HepG2 (cell line): ENCODE results near the gene GIPC1. TPM values are rescaled to one million over a fixed set of nuclear protein-coding genes. Genes with fewer than 3 reads are reported as not detected.

Source experiments
- CHD4 ChIP-seq: fragments of 200-600 bp; sonication (generic); IDR thresholded peaks from 2 replicates; pipeline ENCODE4 v1.7.0; 2017; ENCODE audit warnings: mild to moderate bottlenecking, low read length, borderline replicate concordance
- FOXP1 ChIP-seq, 2 experiments: fragments of 450-650 bp in 1 of 2; IDR thresholded peaks; 2 replicates each; pipeline ENCODE4 v1.6.1; 2017 to 2018; ENCODE audit warnings: antibody characterized with exemption in 1 of 2
- MEIS2 ChIP-seq: sonication (generic); formaldehyde crosslinking; IDR thresholded peaks from 2 replicates; pipeline ENCODE4 v1.9.0; 2021; ENCODE audit warnings: mild to moderate bottlenecking, missing genetic modification reagents
- NFE2L1 ChIP-seq: sonication (generic); formaldehyde crosslinking; IDR thresholded peaks from 2 replicates; pipeline ENCODE4 v1.4.0; 2020; ENCODE audit warnings: missing genetic modification reagents, mild to moderate bottlenecking, borderline replicate concordance
- PLRG1 ChIP-seq: fragments of 450-650 bp; conservative IDR thresholded peaks from 2 replicates; pipeline ENCODE4 v1.6.1; 2016
- PTBP1 ChIP-seq: fragments of 200-400 bp; formaldehyde crosslinking; IDR thresholded peaks from 2 replicates; pipeline ENCODE4 v1.6.1; 2018; ENCODE audit warnings: low read length, low read depth; ENCODE audit not compliant: poor library complexity, severe bottlenecking
- SMAD1 ChIP-seq: sonication (generic); formaldehyde crosslinking; IDR thresholded peaks from 2 replicates; pipeline ENCODE4 v1.4.0; 2020; ENCODE audit warnings: missing genetic modification reagents, low read depth, mild to moderate bottlenecking, borderline replicate concordance
- SNAI1 ChIP-seq: sonication (generic); formaldehyde crosslinking; IDR thresholded peaks from 2 replicates; pipeline ENCODE4 v1.5.0; 2020; ENCODE audit warnings: mild to moderate bottlenecking, missing genetic modification reagents, borderline replicate concordance
- ZBTB7B ChIP-seq: sonication (generic); formaldehyde crosslinking; IDR thresholded peaks from 2 replicates; pipeline ENCODE4 v1.4.0; 2020; ENCODE audit warnings: missing genetic modification reagents
- ZNF160 ChIP-seq: sonication (generic); formaldehyde crosslinking; IDR thresholded peaks from 2 replicates; pipeline ENCODE4 v1.8.0; 2022; ENCODE audit warnings: mild to moderate bottlenecking, inconsistent platforms, missing genetic modification reagents
- ZNF205 ChIP-seq: IDR thresholded peaks from 2 replicates; pipeline ENCODE4 v1.6.1; 2018; ENCODE audit warnings: missing biosample characterization, missing genetic modification reagents
- ZNF224 ChIP-seq: sonication (generic); formaldehyde crosslinking; IDR thresholded peaks from 2 replicates; pipeline ENCODE4 v1.5.0; 2020; ENCODE audit warnings: mild to moderate bottlenecking, missing genetic modification reagents
- ZNF460 ChIP-seq: sonication (generic); formaldehyde crosslinking; IDR thresholded peaks from 2 replicates; pipeline ENCODE4 v1.5.1; 2020; ENCODE audit warnings: missing genetic modification reagents, mild to moderate bottlenecking, borderline replicate concordance
- ZNF589 ChIP-seq: sonication (generic); formaldehyde crosslinking; conservative IDR thresholded peaks from 2 replicates; pipeline ENCODE4 v1.8.0; 2022; ENCODE audit warnings: mild to moderate bottlenecking, moderate library complexity, missing genetic modification reagents
- ZNF652 ChIP-seq: IDR thresholded peaks from 2 replicates; pipeline ENCODE4 v1.6.1; 2016; ENCODE audit warnings: low read depth, borderline replicate concordance
- ZNF891 ChIP-seq: sonication (generic); formaldehyde crosslinking; IDR thresholded peaks from 2 replicates; pipeline ENCODE4 v1.5.0; 2020; ENCODE audit warnings: mild to moderate bottlenecking, missing genetic modification reagents
- polyA plus RNA-seq, 8 experiments: library from polyadenylated mRNA; depleted of rRNA in 3 of 8; stranded (reverse) in 7 of 8; unstranded in 1 of 8; fragments of >200 nt; fragmentation: Illumina TruSeq in 4 of 8; extraction: Trizol in 4 of 8; gene quantifications; 2 replicates each; pipeline versions ENCODE4 v1.2.1 to v1.2.3, GENCODE V29; 2011 to 2016; ENCODE audit warnings: low read depth in 4 of 8, missing spikeins in 1 of 8, mixed read lengths in 1 of 8; ENCODE audit not compliant: insufficient read depth in 1 of 8
- total RNA-seq, 5 experiments: library from RNA; depleted of rRNA; stranded (reverse); fragments of >200 nt; fragmentation: Illumina TruSeq; extraction: Trizol; gene quantifications; 2 replicates each; pipeline ENCODE4 v1.2.3, GENCODE V29; 2016; ENCODE audit warnings: low read depth in 1 of 5
- TF ChIP-seq, protein P1 (sequence below): sonication (generic); formaldehyde crosslinking; IDR thresholded peaks from 2 replicates; pipeline ENCODE4 v1.8.1; 2023; ENCODE audit warnings: mild to moderate bottlenecking, moderate library complexity, missing genetic modification reagents
- TF ChIP-seq, protein P2 (sequence below): sonication (generic); formaldehyde crosslinking; IDR thresholded peaks from 2 replicates; pipeline ENCODE4 v1.8.0; 2022; ENCODE audit warnings: mild to moderate bottlenecking, missing genetic modification reagents, borderline replicate concordance
- TF ChIP-seq, protein P3 (sequence below): sonication (generic); formaldehyde crosslinking; IDR thresholded peaks from 2 replicates; pipeline ENCODE4 v1.4.0; 2020; ENCODE audit warnings: missing genetic modification reagents, mild to moderate bottlenecking, borderline replicate concordance
- TF ChIP-seq, protein P4 (sequence below): IDR thresholded peaks from 2 replicates; pipeline ENCODE4 v1.6.1; 2016; ENCODE audit warnings: low read depth, control low read depth
- TF ChIP-seq, protein P5 (sequence below): sonication (generic); formaldehyde crosslinking; IDR thresholded peaks from 2 replicates; pipeline ENCODE4 v1.4.0; 2020; ENCODE audit warnings: missing genetic modification reagents

Gene GIPC1
- total and polyA plus RNA-seq, 2 of the 13 experiments (the other 11 are each of a cell fraction or from before 2014, with no cell fraction given) = 27.1 to 48.1 TPM

DNA sequence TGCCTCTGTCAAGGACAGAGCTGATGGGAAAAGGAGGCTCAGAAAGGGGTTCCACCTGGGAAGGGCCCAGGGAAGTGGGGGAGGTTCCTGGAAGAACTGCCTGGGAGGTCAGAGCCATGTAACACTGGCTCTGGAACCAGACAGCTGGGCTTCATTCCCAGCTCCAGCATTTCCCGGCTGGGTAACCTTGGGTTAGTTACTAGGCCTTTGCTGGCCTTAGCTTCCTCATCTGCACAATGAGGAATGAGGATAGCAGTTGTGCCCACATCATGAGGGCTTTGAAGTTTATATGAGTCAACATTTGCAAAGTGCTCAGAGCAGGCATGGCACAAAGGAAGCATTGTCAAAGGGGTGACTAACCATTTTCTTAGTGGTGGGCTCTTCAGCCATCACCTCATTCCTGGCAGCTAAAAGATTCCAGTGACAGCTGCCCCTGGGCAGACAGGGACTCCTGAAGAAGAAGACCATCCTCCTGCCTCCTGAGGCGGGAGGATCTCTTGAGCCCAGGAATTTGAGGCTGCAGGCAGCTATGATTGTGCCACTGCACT, 24.0 kb upstream of the GIPC1 start (continued):
- TF ChIP-seq, protein P1, sequence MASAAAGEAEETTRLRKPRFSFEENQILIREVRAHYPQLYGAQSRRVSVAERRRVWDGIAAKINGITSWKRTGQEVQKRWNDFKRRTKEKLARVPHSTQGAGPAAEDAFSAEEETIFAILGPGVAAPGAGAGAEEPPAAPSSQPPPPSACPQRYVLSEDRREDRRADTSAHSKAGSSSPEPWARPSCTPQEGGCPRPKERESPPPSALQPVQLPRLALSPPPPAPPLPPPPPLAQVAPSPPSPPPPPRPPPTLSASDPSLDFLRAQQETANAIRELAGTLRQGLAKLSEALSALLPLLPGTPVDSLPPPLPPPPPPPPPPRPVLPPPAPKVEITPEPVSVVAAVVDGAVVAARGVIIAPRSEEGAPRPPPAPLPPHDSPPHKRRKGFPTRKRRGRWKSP (CRISPR knock-in tag) = no peak
- peak; percentile 82; the same call in 1 of the 2 replicates for TF ChIP-seq ZBTB7B (CRISPR knock-in tag)
- TF ChIP-seq ZNF460 (CRISPR knock-in tag) = no peak
- TF ChIP-seq NFE2L1 = no peak
- TF ChIP-seq FOXP1 (IDR thresholded peaks at IDR 0.05) = no peak
- peak; percentile 50; the same call in 1 of the 2 replicates for TF ChIP-seq FOXP1 (CRISPR knock-in tag; IDR thresholded peaks at IDR 0.05)
- no peak for TF ChIP-seq PTBP1
- TF ChIP-seq, protein P2, sequence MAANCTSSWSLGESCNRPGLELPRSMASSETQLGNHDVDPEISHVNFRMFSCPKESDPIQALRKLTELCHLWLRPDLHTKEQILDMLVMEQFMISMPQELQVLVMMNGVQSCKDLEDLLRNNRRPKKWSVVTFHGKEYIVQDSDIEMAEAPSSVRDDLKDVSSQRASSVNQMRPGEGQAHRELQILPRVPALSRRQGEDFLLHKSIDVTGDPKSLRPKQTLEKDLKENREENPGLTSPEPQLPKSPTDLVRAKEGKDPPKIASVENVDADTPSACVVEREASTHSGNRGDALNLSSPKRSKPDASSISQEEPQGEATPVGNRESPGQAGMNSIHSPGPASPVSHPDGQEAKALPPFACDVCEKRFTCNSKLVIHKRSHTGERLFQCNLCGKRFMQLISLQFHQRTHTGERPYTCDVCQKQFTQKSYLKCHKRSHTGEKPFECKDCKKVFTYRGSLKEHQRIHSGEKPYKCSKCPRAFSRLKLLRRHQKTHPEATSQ = no peak; the same call in 1 of the 2 replicates
- no peak for TF ChIP-seq SMAD1 (CRISPR knock-in tag)
- TF ChIP-seq ZNF205 (CRISPR knock-in tag) = peak; percentile 90; the same call in 1 of the 2 replicates
- TF ChIP-seq ZNF891 (CRISPR knock-in tag) = no peak
- TF ChIP-seq ZNF589 (CRISPR knock-in tag) = no peak
- TF ChIP-seq CHD4 = peak; percentile 91; the same call in 1 of the 2 replicates
- TF ChIP-seq, protein P3, sequence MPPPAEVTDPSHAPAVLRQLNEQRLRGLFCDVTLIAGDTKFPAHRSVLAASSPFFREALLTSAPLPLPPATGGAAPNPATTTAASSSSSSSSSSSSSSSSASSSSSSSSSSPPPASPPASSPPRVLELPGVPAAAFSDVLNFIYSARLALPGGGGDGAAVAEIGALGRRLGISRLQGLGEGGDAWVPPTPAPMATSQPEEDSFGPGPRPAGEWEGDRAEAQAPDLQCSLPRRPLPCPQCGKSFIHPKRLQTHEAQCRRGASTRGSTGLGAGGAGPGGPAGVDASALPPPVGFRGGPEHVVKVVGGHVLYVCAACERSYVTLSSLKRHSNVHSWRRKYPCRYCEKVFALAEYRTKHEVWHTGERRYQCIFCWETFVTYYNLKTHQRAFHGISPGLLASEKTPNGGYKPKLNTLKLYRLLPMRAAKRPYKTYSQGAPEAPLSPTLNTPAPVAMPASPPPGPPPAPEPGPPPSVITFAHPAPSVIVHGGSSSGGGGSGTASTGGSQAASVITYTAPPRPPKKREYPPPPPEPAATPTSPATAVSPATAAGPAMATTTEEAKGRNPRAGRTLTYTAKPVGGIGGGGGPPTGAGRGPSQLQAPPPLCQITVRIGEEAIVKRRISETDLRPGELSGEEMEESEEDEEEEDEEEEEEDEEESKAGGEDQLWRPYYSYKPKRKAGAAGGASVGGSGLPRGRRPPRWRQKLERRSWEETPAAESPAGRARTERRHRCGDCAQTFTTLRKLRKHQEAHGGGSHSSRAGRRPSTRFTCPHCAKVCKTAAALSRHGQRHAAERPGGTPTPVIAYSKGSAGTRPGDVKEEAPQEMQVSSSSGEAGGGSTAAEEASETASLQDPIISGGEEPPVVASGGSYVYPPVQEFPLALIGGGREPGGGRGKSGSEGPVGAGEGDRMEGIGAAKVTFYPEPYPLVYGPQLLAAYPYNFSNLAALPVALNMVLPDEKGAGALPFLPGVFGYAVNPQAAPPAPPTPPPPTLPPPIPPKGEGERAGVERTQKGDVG (CRISPR knock-in tag) = no peak; the same call in 1 of the 2 replicates
- TF ChIP-seq ZNF652 (CRISPR knock-in tag) = no peak
- TF ChIP-seq ZNF224 = no peak
- TF ChIP-seq PLRG1 = no peak
- TF ChIP-seq SNAI1 = no peak
- TF ChIP-seq, protein P4, sequence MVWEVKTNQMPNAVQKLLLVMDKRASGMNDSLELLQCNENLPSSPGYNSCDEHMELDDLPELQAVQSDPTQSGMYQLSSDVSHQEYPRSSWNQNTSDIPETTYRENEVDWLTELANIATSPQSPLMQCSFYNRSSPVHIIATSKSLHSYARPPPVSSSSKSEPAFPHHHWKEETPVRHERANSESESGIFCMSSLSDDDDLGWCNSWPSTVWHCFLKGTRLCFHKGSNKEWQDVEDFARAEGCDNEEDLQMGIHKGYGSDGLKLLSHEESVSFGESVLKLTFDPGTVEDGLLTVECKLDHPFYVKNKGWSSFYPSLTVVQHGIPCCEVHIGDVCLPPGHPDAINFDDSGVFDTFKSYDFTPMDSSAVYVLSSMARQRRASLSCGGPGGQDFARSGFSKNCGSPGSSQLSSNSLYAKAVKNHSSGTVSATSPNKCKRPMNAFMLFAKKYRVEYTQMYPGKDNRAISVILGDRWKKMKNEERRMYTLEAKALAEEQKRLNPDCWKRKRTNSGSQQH (CRISPR knock-in tag) = no peak
- peak; percentile 75; the same call in 1 of the 2 replicates for TF ChIP-seq MEIS2
- TF ChIP-seq ZNF160 (CRISPR knock-in tag) = no peak
- TF ChIP-seq, protein P5, sequence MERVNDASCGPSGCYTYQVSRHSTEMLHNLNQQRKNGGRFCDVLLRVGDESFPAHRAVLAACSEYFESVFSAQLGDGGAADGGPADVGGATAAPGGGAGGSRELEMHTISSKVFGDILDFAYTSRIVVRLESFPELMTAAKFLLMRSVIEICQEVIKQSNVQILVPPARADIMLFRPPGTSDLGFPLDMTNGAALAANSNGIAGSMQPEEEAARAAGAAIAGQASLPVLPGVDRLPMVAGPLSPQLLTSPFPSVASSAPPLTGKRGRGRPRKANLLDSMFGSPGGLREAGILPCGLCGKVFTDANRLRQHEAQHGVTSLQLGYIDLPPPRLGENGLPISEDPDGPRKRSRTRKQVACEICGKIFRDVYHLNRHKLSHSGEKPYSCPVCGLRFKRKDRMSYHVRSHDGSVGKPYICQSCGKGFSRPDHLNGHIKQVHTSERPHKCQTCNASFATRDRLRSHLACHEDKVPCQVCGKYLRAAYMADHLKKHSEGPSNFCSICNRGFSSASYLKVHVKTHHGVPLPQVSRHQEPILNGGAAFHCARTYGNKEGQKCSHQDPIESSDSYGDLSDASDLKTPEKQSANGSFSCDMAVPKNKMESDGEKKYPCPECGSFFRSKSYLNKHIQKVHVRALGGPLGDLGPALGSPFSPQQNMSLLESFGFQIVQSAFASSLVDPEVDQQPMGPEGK (CRISPR knock-in tag) = peak; percentile 58
